Kasumi-1 (cell line): ENCODE data around the gene SETD7.

Experiments used
- DNase-seq, 2 experiments: peaks; one replicate each; lab custom pipeline; 2025; lab: John Stamatoyannopoulos, UW

The SETD7 gene

DNA sequence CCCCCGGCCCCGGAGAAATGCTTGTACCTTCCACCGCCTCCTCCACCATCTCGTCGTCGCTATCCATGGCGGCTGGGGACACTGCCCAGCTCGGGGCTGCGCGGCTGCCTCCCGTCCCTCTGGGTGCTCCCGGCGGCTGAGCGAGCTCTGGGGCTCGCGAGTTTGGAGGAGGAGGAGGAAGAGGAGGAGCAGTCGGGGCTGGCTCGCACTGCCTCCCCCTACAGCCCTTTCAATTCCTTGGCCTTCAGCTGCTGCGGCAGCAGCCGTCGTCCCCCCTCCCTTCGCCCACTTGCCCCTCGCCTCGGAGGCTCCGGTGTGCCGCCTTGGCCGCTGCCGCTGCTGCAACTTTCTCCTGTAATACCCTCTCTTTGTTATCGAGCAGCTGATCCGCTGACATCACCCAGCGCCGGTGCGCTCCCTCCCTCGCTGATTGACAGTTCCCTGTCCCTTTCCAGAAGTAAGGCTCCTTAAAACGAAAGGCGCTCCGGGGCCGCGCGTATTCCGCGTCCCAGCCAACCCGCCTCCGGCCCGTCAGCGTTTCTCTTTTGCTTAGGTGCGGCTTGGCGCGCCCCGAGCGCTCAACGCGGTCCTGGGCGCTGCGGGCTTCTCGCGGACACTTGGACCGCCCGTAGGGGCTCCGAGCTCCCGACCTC lies at the start of gene SETD7:
Gene SETD7 (minus strand): TSS at position 149 of the 653 bp plus-strand sequence. CDS start 82 bp downstream, at position 67.
- DNase-seq: peak; percentile 61 to 89

DNA sequence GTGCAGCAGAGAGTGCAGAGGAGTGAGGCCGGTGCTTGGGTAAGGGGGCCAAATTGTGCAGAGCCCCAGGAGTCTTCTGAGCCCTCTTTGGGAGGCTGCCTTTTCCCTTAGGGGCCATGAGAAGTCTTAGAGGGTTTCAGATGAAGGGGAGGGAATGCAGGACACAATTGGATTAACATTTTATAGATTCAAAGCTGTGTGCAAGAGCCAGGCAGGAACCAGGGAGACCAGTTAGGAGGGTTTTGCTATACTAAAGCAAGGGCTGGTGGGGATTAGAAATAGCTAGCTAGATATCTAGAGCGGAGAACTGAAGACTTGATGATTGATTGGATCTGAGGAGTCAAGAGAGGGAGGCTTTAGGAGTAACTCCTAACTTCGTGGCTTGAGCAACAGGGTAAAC lies 49.5 kb upstream of the SETD7 start:
- no peak for DNase-seq

DNA sequence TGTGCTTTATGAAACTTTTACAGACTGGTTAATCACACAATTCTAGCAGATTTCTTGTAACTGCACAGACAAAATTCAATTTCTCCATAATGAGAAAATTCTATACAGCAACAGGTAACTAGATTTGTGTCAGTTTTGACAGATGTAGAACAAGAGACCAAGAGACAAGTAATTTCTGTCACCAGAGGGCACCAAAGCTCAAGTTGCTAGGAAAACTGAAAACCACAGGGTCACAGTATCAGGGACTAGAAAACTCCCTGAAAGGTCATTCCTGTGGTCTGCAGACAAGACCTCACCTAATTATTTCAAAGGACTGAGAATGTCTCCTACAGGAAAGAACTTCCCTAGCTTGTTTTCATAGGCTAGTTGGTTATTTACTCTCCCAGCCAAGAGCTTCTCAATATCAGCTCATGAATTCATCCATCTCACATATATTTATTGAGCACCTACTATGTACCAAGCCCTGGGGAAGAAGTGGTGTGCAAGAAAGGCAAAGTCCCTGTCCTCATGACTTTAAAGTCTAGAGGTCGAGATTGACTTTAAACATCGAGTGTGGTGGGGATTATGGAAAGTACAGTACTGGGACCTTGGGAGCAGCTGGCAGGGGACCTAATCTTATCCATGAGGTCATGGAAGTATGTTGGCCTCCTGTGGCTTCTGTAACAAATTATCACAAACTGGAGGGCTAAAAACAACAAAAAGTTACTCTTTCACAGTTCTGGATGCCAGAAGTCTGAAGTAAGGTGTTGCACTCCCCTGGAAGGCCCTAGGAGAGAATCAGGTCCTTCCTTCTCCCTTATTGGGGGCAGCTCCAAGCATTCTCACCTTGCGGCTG lies 47.8 kb upstream of the SETD7 start:
- DNase-seq: peak; percentile 62 to 77

DNA sequence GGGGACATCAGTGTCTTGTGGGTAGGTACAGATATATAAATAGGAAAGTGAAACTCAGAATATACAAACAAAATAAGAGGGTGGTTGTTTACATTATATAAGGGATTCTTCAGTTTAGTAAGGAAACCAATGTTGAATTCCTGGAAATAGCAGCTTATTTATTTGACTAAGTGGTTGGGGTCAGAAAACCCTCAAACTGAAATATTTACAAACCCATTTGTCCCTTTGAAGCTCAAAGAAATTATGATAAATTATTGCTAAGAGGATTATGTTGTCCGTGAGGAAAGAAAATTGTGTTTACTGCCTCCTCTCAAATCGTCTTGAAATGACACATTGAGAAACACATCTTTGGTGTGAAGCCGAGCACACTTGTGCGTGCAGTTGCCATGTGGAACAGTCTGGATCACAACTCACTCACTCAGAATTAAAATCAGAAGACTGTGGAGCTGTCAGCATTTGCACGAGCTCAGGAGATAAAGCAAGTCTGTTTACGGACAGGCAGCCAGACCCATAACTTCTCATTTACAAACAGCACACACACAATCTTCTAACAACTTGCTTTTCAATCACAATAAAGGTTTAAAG lies 46.8 kb upstream of the SETD7 start:
- no peak for DNase-seq

DNA sequence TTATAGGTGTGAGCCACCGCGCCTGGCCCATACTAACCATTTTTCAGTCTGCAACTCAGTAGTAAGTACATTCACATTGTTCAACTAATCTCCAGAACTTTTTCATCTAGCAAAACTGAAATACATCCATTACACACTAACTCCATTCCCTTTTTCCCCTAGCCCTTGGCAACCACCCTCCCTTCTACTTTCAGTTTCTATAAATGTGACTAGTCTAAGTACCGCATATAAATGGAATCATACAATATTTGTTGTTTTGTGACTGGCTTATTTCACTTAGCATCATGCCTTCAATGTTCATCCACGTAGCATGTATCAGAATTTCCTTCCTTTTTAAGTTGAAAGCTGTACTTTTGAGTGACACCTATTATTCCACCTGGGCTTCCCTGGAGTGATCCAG lies 44.6 kb upstream of the SETD7 start:
- DNase-seq: no peak

DNA sequence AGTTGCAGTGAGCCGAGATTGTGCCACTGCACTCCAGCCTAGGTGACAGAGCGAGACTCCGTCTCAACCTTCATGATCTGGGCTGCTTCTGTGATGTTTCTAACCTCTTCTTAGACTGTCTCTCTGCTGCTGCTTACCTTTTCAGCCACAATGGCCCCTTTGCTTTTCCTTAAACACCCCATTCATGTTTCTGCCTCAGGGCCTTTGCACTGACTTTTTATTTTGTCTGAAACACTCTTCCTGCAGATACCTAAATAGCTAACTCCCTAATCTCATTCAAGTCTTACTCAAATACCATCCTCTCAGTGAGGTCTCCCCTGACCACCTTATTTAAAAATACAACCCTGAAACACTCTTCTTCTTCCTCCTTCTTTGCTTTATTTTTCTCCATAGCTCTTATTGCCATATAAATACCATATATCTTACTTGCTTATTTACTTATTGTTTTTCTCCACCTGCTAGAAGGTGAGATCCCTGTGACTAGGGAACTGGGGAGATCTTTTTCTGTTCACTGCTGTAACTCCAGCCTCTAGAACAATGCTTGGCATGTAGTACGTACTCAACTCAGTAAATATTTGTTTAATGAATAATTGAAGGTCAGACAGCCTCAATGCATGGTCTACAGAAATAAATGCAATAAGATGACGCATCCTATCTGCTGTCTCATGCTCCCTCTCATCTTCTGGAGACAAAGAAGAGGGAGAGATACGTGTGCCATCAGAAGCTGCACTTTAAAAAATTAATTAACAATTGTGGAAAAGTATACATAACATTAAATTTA lies 43.8 kb upstream of the SETD7 start:
- DNase-seq: no peak

DNA sequence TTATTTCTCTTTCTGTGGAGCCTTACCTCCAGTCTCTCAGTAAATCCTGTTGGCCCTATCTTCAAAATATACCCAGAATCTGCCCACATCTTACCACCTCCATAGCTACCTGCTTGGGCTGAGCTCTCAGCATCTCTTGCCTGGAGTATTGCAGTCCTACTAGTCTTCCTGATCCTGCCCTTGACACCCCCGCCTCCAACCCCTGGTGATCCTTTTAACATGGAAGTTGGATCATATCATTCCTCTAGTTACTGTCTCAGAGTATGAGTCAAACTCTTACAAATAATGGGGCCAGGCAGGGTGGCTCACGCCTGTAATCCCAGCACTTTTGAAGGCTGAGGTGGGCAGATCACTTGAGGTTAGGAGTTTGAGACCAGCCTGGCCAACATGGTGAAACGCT lies 43.1 kb upstream of the SETD7 start:
- DNase-seq: no peak

DNA sequence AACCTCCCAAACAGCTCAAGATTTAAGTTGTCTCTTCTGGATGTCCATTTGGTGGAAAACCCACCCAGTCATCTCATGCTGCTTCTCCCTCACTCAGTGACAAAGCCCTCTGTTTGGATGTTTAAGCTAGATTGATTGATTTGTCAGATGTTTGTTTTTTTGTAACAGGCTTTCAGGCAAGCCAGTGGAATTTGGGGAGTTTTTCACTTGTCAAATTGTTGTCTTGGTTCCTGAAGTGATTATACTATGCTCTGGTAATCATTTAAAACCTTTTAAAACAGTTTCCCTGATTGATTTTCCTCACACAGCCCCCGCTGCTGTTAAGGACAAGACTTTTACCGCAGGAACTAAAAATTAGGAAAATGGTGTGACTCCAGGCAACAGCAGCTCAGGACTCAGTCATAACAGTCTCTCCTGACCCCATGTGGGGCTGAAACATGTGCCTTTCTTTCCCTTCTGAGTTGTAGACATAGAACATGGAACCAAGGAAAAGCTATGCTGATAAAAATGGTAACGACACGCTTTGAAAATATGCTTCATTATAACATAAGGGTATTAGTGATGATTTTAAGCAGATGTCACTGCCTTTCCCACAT lies 40.8 kb upstream of the SETD7 start:
- no peak for DNase-seq

DNA sequence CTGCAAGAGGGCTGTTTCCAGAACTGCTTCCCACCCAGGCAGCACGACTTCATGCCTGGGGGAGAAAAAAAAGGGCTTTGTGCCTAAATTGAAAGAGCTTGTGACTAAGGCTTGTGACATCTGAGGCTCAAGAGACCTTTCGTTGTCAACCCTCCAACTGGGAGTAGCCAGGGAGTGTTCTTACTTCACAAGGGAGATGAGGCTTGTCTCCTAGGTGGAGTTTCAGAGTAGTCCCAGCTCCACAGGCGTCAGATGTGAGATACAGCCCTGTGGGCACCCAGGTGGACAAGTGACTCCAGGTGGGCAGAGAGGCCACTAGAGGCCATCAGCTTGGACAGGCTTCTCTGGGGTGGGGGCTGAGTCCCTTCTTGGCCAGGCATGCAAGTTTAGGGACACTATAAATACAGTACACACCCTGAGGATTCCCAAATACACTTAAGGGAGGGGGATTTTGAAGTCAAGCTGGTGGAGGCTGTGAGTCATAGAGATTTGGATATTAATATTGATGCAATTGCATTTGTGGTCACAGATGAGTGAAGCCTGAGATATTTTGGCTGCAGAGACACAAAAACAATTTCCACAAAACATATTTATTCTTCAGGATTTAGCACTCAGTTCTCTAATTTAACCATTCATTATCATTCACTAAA lies 40.1 kb upstream of the SETD7 start:
- no peak for DNase-seq

DNA sequence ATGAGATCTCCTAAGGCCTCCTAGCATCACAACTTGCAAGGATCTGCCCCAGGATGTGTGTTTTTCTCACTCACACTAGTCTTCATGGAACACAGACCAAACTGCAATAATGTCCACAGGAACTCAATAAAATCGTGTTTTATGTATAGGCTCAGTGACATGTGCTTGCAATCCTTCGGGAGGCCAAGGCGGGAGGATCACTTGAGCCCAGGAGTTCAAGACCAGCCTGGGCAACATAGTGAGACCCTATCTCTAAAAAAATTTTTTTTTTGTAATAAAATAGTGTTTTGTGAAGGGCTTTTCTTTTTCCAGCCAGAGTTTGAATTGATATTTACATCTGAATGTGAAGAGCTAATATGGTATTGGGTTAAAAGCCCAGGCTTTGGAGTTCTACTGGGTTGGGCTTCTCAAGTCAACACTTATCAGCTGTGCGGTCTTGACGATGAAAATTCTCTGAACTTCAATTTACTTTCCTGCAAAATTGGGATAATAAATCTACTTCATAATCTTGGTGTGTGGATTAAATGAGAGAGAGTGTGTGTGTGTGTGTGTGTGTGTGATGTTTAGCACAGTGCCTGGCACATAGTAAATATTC lies 38.7 kb upstream of the SETD7 start:
- DNase-seq: no peak

DNA sequence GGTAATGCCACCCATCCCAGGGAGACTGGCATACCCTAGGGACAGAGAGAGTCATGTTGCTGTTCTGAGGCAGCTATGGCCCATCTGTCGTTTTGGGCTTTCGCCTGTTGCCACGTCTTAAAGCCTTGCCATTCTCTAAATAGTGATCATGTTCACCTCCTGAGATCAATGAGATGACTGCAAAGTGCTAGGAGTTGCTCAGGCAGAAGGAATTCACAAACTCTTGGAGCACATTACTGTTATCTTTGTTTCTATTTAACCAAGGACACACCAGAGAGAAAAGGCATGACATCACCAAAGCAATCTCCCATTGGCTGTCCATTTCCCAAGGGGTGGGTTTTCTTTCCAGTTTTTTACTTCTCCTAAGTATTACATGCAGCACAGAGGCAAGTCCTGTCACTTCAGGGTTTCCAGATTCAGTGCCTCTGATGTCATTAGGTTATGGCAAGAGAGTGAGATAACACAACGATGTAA lies 37.1 kb upstream of the SETD7 start:
- no peak for DNase-seq

DNA sequence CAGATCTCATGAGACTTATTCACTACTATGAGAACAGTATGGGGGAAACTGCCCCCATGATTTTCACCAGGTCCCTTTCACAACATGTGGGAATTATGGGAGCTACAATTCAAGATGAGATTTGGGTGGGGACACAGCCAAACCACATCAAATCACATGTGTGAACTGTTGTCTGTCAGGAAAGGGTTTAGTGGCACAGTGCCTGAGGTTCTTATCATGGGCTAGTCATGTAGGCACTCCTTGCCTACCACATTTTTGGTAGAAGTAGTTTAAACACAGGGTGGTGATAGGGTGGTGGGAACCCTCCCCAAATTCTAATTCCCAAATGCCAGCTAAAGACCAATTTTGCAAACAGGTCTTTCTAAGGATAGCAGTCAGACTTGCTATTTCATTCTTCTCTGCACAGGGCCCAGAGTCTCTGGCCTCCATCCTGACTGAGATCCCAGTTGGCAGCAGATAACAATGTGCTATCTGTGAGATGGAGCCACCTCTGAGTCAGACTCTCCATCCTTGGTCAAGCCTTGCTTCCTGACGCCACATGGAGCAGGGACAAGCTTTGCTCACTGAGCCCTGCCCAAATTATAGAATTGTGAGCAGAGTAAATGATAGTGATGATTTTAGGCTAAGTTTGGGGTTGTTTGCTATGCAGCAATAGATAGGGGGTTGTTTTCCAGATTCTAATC lies 33.5 kb upstream of the SETD7 start:
- no peak for DNase-seq

DNA sequence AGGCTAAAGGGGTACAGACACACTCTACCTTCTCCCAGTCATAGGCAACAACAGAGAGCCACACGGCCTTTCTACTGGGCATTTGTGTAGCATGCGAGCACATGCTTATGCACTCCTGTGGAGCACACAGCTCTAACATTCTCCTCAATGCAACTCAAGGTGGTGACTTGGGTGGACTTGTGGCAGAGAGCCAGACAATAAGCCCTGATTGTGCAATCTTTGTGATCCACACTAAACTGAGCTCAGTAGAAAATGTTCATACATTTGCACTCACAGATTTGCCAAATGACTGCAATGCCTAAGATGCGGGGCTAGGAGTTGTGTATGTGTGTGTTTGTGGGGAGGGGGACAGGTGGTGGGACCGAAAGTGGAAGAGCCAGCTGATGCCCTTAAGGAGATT lies 31.4 kb upstream of the SETD7 start:
- DNase-seq: no peak

DNA sequence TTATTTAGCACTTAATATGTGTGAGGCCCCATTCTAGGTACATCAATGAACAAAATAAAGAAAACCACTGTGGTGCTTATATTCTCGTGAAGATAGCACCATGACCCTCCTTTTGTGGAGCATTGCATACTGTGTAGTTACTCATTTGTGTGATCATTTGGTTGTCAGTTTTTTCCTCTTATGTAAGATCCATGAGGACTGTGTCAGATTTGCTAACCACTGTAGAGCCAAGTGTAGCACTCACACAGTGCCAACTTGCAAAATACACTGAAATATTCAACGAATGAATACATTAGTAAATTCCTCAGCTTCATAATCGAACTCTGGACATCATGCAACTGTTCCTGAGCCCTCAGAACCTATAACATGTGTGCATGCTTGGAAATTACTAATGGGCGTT lies 29.5 kb upstream of the SETD7 start:
- no peak for DNase-seq

DNA sequence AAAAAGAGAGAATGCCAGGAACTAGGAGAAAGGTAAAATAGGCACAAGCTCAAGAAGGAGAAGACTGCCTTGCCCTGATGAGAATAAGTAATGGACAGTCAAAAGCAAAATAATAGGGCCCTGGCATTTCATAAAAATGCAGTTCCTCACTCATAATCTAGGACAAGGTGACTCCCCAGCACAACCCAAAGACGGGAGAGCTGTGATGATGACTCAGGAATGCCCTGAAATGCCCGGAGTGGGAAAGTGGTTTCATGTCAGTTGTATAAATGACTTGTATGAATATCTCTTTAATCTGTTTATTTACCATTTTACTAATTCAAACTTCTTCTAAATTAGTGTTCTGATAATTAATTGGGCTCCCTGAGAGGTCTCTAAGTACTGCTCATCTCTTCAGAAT lies 28.8 kb upstream of the SETD7 start:
- DNase-seq: no peak

DNA sequence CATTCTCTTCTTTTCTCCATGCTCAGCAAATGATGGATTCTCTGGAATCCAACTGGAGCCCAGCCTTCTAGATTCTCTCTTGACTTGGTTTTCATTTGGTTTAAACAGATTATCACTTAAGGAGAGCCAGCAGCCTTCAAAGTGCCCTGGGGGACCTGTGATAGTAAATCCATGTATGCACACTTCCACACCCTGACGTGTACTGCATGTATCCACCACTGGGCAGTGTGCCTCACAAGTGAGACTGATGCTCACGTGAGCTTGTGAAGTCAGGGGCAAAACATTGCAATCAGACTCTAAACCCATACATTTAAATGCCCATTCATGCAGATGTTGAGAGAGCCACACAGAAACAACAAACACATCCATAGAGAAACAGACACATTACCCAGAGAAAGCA lies 28.0 kb upstream of the SETD7 start:
- DNase-seq: no peak

DNA sequence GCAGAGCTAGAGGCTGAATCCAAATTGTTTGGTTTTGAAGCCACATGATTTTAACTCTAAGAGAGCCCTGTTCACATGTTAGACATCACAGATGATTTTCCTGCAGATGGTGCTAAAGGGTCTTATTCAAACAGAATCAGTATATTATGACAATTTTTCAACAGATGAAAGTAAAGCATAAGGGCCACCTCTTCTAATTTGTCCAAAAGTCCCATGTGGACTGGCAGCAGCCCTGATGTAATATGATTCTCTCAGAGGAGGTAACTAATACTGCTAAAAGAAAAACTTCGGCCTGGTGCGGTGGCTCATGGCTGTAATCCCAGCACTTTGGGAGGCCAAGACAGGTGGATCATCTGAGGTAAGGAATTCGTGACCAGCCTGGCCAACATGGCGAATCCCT lies 26.0 kb upstream of the SETD7 start:
- DNase-seq: no peak

DNA sequence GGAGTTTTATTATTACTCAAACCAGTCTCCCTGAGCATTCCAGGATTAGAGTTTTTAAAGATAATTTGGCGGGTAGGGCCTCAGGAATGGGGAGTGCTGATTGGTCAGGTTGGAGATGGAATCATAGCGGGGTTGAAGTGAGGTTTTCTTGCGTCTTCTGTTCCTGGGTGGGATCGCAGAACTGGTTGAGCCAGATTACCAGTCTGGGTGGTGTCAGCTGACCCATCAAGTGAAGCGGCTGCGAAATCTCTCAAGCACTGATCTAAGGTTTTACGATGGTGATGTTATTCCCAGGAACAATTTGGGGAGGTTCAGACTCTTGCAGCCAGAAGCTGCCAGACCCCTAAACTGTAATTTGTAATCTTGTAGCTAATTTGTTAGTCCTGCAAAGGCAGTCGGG lies 25.1 kb upstream of the SETD7 start:
- no peak for DNase-seq

DNA sequence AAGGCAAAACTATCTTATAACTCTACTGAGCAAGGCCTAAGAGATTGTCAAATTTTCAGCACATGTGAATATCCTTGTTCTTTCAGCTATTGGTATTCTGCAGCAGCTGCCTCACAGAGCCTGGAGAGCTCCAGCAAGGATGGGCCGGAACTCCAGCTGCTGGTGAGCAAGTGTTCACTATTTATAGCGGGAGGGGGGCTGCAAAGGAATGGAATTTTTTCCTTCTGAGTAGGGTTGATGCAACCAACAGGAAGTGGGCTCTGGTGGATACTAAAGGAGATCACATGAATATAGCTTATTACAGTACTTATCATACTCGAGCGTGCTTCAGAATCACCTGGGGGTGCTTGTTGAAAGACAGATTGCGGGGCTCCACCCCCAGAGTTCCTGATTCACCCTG lies 20.2 kb upstream of the SETD7 start:
- DNase-seq: no peak

DNA sequence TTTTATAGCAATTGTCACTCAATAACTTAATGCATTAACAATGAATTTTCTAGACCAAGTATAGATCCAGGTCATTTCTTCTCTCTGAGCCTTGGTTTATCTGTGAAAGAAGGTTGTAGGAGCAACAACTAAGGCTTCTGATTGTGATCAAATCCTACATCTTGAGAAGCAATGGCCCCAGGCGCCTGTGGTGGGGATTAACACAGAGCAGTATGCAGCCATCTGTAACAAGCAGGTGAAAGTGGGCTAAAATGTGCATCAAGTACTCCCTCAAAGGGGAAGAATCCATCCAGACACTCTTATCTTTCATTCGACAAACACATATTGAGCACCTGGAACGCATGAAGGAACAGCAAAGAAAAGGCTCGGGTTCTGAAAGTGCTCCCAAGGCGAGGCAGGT lies 19.1 kb upstream of the SETD7 start:
- DNase-seq: no peak
